IMR-90 (cell line): Measurements from ENCODE around the gene TSPAN4.

Experiments
- BHLHE40 ChIP-seq: fragments of 150-350 bp; IDR thresholded peaks from 2 replicates; pipeline ENCODE4 v1.6.1; 2016; ENCODE audit warnings: mild to moderate bottlenecking, low read depth, low read length
- CEBPB ChIP-seq: IDR thresholded peaks from 2 replicates; pipeline ENCODE4 v1.6.1; 2012; ENCODE audit warnings: low read depth, low read length, improper control_type of control experiment
- CHD1 ChIP-seq: IDR thresholded peaks from 2 replicates; pipeline ENCODE4 v1.6.1; 2012; ENCODE audit warnings: low read depth, low read length, improper control_type of control experiment
- CTCF ChIP-seq: conservative IDR thresholded peaks from 2 replicates; pipeline ENCODE4 v1.5.1; 2012; ENCODE audit warnings: mild to moderate bottlenecking, low read depth, low read length, improper control_type of control experiment
- MAZ ChIP-seq: IDR thresholded peaks from 2 replicates; pipeline ENCODE4 v1.6.1; 2012; ENCODE audit warnings: low read depth, mild to moderate bottlenecking, low read length, improper control_type of control experiment, moderate library complexity, borderline replicate concordance
- MXI1 ChIP-seq: IDR thresholded peaks from 2 replicates; pipeline ENCODE4 v1.6.1; 2012; ENCODE audit warnings: low read depth, mild to moderate bottlenecking, low read length, moderate library complexity, borderline replicate concordance
- POLR2A ChIP-seq: IDR thresholded peaks from 2 replicates; pipeline ENCODE4 v1.6.1; 2012; ENCODE audit warnings: mild to moderate bottlenecking, low read depth, low read length
- RAD21 ChIP-seq: IDR thresholded peaks from 2 replicates; pipeline ENCODE4 v1.6.1; 2012; ENCODE audit warnings: low read length, improper control_type of control experiment
- RFX5 ChIP-seq: IDR thresholded peaks from 2 replicates; pipeline ENCODE4 v1.8.0; 2012; ENCODE audit warnings: low read depth, mild to moderate bottlenecking, low read length, moderate library complexity
- SMC3 ChIP-seq: fragments of 150-350 bp; IDR thresholded peaks from 2 replicates; pipeline ENCODE4 v1.6.1; 2016; ENCODE audit warnings: low read depth, mild to moderate bottlenecking, antibody characterized with exemption, low read length, moderate library complexity
- USF2 ChIP-seq: fragments of 150-350 bp; IDR thresholded peaks from 2 replicates; pipeline ENCODE4 v1.6.1; 2017; ENCODE audit warnings: mild to moderate bottlenecking, antibody characterized with exemption, low read length, low read depth
- TF ChIP-seq, protein P1 (sequence below): fragments of 150-350 bp; IDR thresholded peaks from 2 replicates; pipeline ENCODE4 v1.6.1; 2016; ENCODE audit warnings: low read depth, mild to moderate bottlenecking, low read length, moderate library complexity, borderline replicate concordance

- no peak for TF ChIP-seq CTCF
- TF ChIP-seq CEBPB: no peak
- no peak for TF ChIP-seq BHLHE40
- TF ChIP-seq POLR2A: no peak
- TF ChIP-seq RFX5: no peak
- no peak for TF ChIP-seq RAD21
- no peak for TF ChIP-seq SMC3
- TF ChIP-seq USF2: no peak
- no peak for TF ChIP-seq CHD1
- no peak for TF ChIP-seq MXI1
- TF ChIP-seq MAZ: no peak
- TF ChIP-seq, protein P1, sequence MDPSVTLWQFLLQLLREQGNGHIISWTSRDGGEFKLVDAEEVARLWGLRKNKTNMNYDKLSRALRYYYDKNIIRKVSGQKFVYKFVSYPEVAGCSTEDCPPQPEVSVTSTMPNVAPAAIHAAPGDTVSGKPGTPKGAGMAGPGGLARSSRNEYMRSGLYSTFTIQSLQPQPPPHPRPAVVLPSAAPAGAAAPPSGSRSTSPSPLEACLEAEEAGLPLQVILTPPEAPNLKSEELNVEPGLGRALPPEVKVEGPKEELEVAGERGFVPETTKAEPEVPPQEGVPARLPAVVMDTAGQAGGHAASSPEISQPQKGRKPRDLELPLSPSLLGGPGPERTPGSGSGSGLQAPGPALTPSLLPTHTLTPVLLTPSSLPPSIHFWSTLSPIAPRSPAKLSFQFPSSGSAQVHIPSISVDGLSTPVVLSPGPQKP: no peak
Observed at GRCh38 chr11:833849-834311, 8.8 kb upstream of the TSPAN4 start.
